Esophagus muscularis mucosa (tissue), 4 donors: ENCODE measurements around the gene NIBAN1. TPM values are rescaled to one million over a fixed set of nuclear protein-coding genes. Genes with fewer than 3 reads are reported as not detected.

ENCODE experiments used
- DNase-seq: peaks from one replicate; pipeline ENCODE4 v3.0.0-alpha.2; 2017; ENCODE audit errors: extremely low spot score
- H3K27ac ChIP-seq, 4 donors: fragments of 200-600 bp; sonication (generic); replicated peaks in 1 of 4; 1 replicate in 3 of 4; 2 replicates in 1 of 4; pipeline ENCODE4 v1.5.1; 2016 to 2019; ENCODE audit warnings: mild to moderate bottlenecking in 1 of 4
- H3K27me3 ChIP-seq, 4 donors: fragments of 200-600 bp; sonication (generic); one replicate each; pipeline versions ENCODE4 v1.5.1 to v1.6.0; 2016 to 2019
- H3K36me3 ChIP-seq, 4 donors: fragments of 200-600 bp; sonication (generic); one replicate each; pipeline ENCODE4 v1.5.1; 2016 to 2019
- H3K4me1 ChIP-seq, 4 donors: fragments of 200-600 bp; sonication (generic); one replicate each; pipeline ENCODE4 v1.5.1; 2016 to 2019
- H3K4me3 ChIP-seq, 4 donors: fragments of 200-600 bp; sonication (generic); 1 replicate in 2 of 4; 2 replicates in 2 of 4; pipeline ENCODE4 v1.5.1; 2016 to 2019; ENCODE audit warnings: mild to moderate bottlenecking in 4 of 4, moderate library complexity in 1 of 4
- H3K9me3 ChIP-seq, 4 donors: fragments of 200-600 bp; sonication (generic); 1 replicate in 3 of 4; 2 replicates in 1 of 4; pipeline ENCODE4 v1.5.1; 2016 to 2019
- EP300 ChIP-seq: sonication (generic); formaldehyde crosslinking; IDR thresholded peaks from one replicate; pipeline ENCODE4 v1.6.1; 2017; ENCODE audit warnings: antibody characterized with exemption
- POLR2A ChIP-seq: fragments of 450-650 bp; IDR thresholded peaks from one replicate; pipeline ENCODE4 v1.6.1; 2017; ENCODE audit warnings: antibody characterized with exemption, moderate library complexity, mild to moderate bottlenecking, low read depth
- POLR2AphosphoS5 ChIP-seq, 2 donors: sonication (generic); formaldehyde crosslinking; IDR thresholded peaks; one replicate each; pipeline ENCODE4 v1.6.1; 2017; ENCODE audit warnings: antibody characterized with exemption in 2 of 2
- WGBS: methylation state at CpG from one replicate; pipeline ENCODE4 v1.1.5; 2018; 5-methylcytosine and 5-hydroxymethylcytosine counted together
- intact Hi-C: fragments of 100-400 bp; cut with DNase I; formaldehyde crosslinking; loops from one replicate; pipeline ENCODE4 v1.15.1; 2023
- total RNA-seq, 4 donors: library from RNA; depleted of rRNA; stranded (reverse); fragments of >200 nt; gene quantifications; one replicate each; pipeline versions ENCODE4 v1.1.0 to v1.2.1, GENCODE V29; 2016
- TF ChIP-seq, protein P1 (sequence below), 3 experiments: fragments of 200-600 bp in 2 of 3; fragments of 450-650 bp in 1 of 3; sonication (generic) in 2 of 3; IDR thresholded peaks; one replicate each; pipeline ENCODE4 v1.5.1; 2017 to 2019; ENCODE audit warnings: antibody characterized with exemption in 3 of 3, mild to moderate bottlenecking in 2 of 3, moderate library complexity in 1 of 3

Gene NIBAN1
- total RNA-seq, 4 donors from 2014 or later, result 493 to 813 (median 584) TPM

DNA sequence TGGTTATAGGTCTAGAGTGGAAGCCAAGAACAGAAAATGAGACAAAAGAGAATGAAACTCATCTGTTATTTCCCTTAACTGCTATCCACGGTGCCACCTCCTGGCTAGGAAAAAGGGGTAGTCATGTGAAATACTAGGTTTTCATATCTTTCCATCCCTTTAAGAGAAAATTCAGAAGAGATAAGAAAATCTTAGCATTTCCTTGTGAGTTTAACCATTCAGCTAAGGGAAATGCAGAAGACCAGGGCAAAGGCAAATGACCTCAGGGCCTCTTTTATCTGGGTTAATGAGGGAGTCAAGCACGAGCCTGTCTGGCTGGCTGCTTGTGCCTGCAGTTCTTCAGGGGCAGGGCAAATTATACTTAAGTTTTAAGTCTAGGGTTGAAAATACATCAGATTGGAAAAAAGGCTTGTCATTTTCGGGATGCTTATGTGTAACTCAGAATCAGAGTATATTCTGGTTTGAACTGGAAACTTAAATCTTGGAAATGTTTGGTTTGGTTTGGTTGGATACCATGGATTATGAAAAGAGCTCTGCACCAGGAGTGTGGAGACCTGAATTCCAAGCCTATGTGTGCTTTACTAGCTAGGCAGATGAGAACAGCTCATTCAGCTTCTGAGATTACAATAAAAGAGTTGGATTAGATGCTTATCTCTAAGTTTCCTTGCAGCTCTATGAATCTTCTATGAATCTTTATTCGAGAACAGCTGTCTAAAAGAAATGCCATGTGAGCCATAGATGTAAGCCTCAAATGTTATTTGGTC, 19.9 kb downstream of the NIBAN1 start:
- no peaks in the 10 kb centered on the region for H3K27me3 ChIP-seq
- no peaks in the 10 kb centered on the region for H3K36me3 ChIP-seq
- TF ChIP-seq, protein P1, sequence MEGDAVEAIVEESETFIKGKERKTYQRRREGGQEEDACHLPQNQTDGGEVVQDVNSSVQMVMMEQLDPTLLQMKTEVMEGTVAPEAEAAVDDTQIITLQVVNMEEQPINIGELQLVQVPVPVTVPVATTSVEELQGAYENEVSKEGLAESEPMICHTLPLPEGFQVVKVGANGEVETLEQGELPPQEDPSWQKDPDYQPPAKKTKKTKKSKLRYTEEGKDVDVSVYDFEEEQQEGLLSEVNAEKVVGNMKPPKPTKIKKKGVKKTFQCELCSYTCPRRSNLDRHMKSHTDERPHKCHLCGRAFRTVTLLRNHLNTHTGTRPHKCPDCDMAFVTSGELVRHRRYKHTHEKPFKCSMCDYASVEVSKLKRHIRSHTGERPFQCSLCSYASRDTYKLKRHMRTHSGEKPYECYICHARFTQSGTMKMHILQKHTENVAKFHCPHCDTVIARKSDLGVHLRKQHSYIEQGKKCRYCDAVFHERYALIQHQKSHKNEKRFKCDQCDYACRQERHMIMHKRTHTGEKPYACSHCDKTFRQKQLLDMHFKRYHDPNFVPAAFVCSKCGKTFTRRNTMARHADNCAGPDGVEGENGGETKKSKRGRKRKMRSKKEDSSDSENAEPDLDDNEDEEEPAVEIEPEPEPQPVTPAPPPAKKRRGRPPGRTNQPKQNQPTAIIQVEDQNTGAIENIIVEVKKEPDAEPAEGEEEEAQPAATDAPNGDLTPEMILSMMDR (IDR thresholded peaks at IDR 0.05), result no peak
- no peak for TF ChIP-seq EP300
- TF ChIP-seq POLR2A, result no peak
- no peak for TF ChIP-seq POLR2AphosphoS5 (IDR thresholded peaks at IDR 0.05)
- WGBS, result 69% methylated on average over 4 of the region's 4 CpGs
- H3K4me3 ChIP-seq, result no peak overlapping the region
- peaks cover 22 to 83% (median 76%) of the 10 kb centered on the region in 4 donors for H3K4me1 ChIP-seq
- H3K27ac ChIP-seq, result peak overlapping the region in 3 of 4 donors; percentile 2 to 40 (median 15)
- H3K9me3 ChIP-seq, result no peaks in the 10 kb centered on the region
- DNase-seq, result peak; percentile 19
- intact Hi-C loops, result no loop called here

DNA sequence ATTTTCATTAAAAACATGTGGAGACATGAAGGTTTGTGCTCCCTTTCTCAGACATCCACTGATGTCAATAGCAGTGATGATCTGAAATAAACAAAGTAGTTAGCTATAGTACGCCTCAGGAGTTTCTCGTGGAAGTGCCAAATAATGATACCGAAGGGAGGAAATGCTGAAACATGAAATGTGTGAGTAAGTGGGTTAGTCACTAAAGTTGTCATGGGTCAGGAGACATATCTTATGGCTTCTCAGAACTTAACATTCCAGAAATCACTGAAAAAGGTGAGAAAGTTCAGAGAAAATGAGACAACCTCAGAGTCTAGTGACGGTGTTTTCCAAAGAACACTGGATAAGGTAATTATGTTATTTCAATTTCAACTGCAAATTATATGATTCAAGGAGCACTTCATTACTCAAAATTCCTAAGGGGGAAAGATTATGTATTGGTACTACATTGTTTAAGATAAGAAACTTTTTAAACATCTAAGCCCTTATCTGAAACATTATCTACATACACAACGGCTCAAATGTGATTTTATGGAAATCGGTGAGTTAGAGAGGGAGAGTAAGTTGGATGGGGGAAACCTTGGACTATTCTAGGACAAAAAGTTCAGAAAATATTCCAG, 20.6 kb downstream of the NIBAN1 start:
- 62% methylated on average over 6 of the region's 6 CpGs for WGBS
- H3K9me3 ChIP-seq, result no peaks in the 10 kb centered on the region
- peak overlapping the region in 3 of 4 donors; percentile 2 to 40 (median 15) for H3K27ac ChIP-seq
- TF ChIP-seq EP300 (no peak), POLR2A (no peak), POLR2AphosphoS5 (IDR thresholded peaks at IDR 0.05) (no peak)
- TF ChIP-seq, protein P1 (IDR thresholded peaks at IDR 0.05), result no peak
- no peak overlapping the region for H3K4me3 ChIP-seq
- H3K27me3 ChIP-seq, result no peaks in the 10 kb centered on the region
- peak; percentile 17 for DNase-seq
- intact Hi-C loops, result no loop called here
- H3K36me3 ChIP-seq, result no peaks in the 10 kb centered on the region
- peaks cover 15 to 78% (median 71%) of the 10 kb centered on the region in 4 donors for H3K4me1 ChIP-seq

DNA sequence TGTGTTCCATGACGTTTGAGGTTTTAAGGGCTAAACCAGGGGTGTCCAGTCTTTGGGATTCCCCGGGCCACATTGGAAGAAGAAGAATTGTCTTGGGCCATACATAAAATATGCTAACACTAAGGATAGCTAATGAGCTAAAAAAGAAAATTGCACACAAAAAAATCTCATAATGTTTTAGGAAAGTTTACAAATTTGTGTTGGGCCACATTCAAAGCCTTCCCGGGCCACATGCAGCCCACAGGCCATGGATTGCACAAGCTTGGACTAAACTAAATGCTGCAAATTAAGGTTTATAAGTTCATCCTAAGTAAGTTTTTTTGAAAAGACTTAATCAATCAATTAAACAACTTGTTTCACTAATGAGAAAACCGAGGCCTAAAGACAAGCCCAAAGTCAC, 21.9 kb downstream of the NIBAN1 start:
- Histone ChIP-seq H3K27me3 (no peaks in the 10 kb centered on the region), H3K4me1 (peaks cover 20 to 74% (median 70%) of the 10 kb centered on the region in 4 donors), H3K36me3 (no peaks in the 10 kb centered on the region), H3K9me3 (no peaks in the 10 kb centered on the region), H3K4me3 (no peak overlapping the region), H3K27ac (peak overlapping the region in 2 of 4 donors; percentile 4 to 29)
- TF ChIP-seq POLR2A (no peak), EP300 (no peak), POLR2AphosphoS5 (IDR thresholded peaks at IDR 0.05) (no peak)
- TF ChIP-seq, protein P1 (IDR thresholded peaks at IDR 0.05), result no peak
- DNase-seq, result no peak
- intact Hi-C loops, result no loop called here
- WGBS, result 87% methylated on average over 4 of the region's 4 CpGs

DNA sequence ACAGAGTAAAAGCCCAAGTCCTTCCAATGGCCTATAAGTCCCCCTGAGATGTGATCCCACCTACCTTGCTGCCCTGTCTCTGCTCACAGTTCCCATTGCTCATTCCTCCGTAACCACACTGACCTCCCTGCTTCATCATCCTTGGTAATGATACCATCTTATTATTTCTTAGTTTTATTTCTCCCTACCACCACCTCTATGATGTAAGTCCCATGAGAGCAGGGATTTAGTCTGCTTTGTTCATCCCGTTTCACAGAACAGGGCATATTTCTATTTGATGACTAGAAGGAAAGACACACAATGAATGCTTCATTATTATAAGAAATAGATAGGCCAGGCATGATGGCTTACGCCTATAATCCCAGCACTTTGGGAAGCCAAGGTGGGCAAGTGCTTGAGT, 22.5 kb downstream of the NIBAN1 start:
- Histone ChIP-seq H3K4me1 (peaks cover 20 to 74% (median 70%) of the 10 kb centered on the region in 4 donors), H3K9me3 (no peaks in the 10 kb centered on the region), H3K36me3 (no peaks in the 10 kb centered on the region), H3K27ac (peak overlapping the region in 1 of 4 donors; percentile 29), H3K27me3 (no peaks in the 10 kb centered on the region), H3K4me3 (no peak overlapping the region)
- intact Hi-C loops, result no loop called here
- 97% methylated on average over 3 of the region's 3 CpGs for WGBS
- TF ChIP-seq EP300 (no peak), POLR2A (no peak), POLR2AphosphoS5 (IDR thresholded peaks at IDR 0.05) (no peak)
- TF ChIP-seq, protein P1 (IDR thresholded peaks at IDR 0.05), result no peak
- peak; percentile 62 for DNase-seq
